IMR-90 (cell line): ENCODE measurements around the gene KRTCAP2. TPM values are rescaled to one million over a fixed set of nuclear protein-coding genes. Genes with fewer than 3 reads are reported as not detected.
A peak's percentile ranks its signal among the peaks of the same experiment; 100 is the strongest.

Experiments
- ATAC-seq: fragments of 200-7000 bp; cut with Tn5 transposase; 2 replicates; pipeline ENCODE4 v1.9.1; 2020; ENCODE audit warnings: low read depth, mild to moderate bottlenecking, moderate library complexity
- BruUV-seq: library from RNA; stranded (reverse); fragments of 400-500 nt; replicated peaks from 2 replicates; lab custom pipeline; 2021; lab: Mats Ljungman, UMichigan
- CTCF ChIA-PET: fragments of 300-600 bp; formaldehyde crosslinking; extraction: SDS; loops from one replicate; lab custom pipeline; 2021; ENCODE audit warnings: antibody characterized with exemption; lab: Yijun Ruan, JAX
- POLR2A ChIA-PET: fragments of 300-600 bp; sonication (Branson Sonifier 250); formaldehyde crosslinking; loops from one replicate; lab custom pipeline; 2022; ENCODE audit warnings: antibody characterized with exemption; ENCODE audit not compliant: unreplicated experiment; lab: Charles Lee
- DNase-seq: peaks from one replicate; pipeline ENCODE4 v3.0.0; 2013
- H2AFZ ChIP-seq: replicated peaks from 2 replicates; pipeline ENCODE3; 2013; ENCODE audit warnings: low read length, mild to moderate bottlenecking; ENCODE audit not compliant: poor library complexity
- H2AK5ac ChIP-seq: 2 replicates; pipeline ENCODE4 v1.6.1; 2013; ENCODE audit warnings: low read depth, low read length, inconsistent platforms
- H2AK9ac ChIP-seq: replicated peaks from 2 replicates; pipeline ENCODE3; 2013; ENCODE audit warnings: mild to moderate bottlenecking, low read depth, low read length, moderate library complexity; ENCODE audit not compliant: poor library complexity
- H2BK120ac ChIP-seq: 2 replicates; pipeline ENCODE4 v1.6.1; 2013; ENCODE audit warnings: low read depth, low read length, inconsistent platforms
- H2BK15ac ChIP-seq: 3 replicates; pipeline ENCODE4 v1.6.1; 2013; ENCODE audit warnings: low read depth, low read length, inconsistent platforms
- H2BK20ac ChIP-seq: 2 replicates; pipeline ENCODE4 v1.6.1; 2013; ENCODE audit warnings: low read depth, mild to moderate bottlenecking, inconsistent platforms, low read length, moderate library complexity
- H2BK5ac ChIP-seq: 2 replicates; pipeline ENCODE4 v1.6.1; 2013; ENCODE audit warnings: mild to moderate bottlenecking, low read depth, low read length, inconsistent platforms; ENCODE audit not compliant: poor library complexity, severe bottlenecking
- H3K14ac ChIP-seq: replicated peaks from 2 replicates; pipeline ENCODE4 v1.6.1; 2013; ENCODE audit warnings: low read depth, low read length, inconsistent platforms
- H3K18ac ChIP-seq: 2 replicates; pipeline ENCODE4 v1.6.1; 2013; ENCODE audit warnings: low read depth, low read length, control low read depth
- H3K23ac ChIP-seq: 2 replicates; pipeline ENCODE4 v1.6.1; 2013; ENCODE audit warnings: low read depth, low read length, inconsistent platforms
- H3K27ac ChIP-seq: 2 replicates; pipeline ENCODE4 v1.5.1; 2013; ENCODE audit warnings: mild to moderate bottlenecking, control low read depth, low read length; ENCODE audit not compliant: insufficient read depth
- H3K27me3 ChIP-seq: 2 replicates; pipeline ENCODE4 v1.6.1; 2013; ENCODE audit warnings: low read length; ENCODE audit not compliant: control insufficient read depth, insufficient read depth
- H3K36me3 ChIP-seq: 2 replicates; pipeline ENCODE4 v1.6.1; 2013; ENCODE audit warnings: low read length, mixed read lengths; ENCODE audit not compliant: control insufficient read depth, insufficient read depth
- H3K4ac ChIP-seq: 2 replicates; pipeline ENCODE4 v1.6.1; 2013; ENCODE audit warnings: low read depth, low read length, inconsistent platforms
- H3K4me1 ChIP-seq: 2 replicates; pipeline ENCODE4 v1.6.1; 2013; ENCODE audit warnings: low read length, mixed read lengths; ENCODE audit not compliant: control insufficient read depth, insufficient read depth
- H3K4me2 ChIP-seq: 2 replicates; pipeline ENCODE4 v1.6.1; 2013; ENCODE audit warnings: low read depth, mild to moderate bottlenecking, control low read depth, low read length, moderate library complexity
- H3K4me3 ChIP-seq: 2 replicates; pipeline ENCODE4 v1.5.1; 2013; ENCODE audit warnings: low read depth, mild to moderate bottlenecking, control low read depth, low read length, moderate library complexity; ENCODE audit not compliant: insufficient read depth
- H3K56ac ChIP-seq: 2 replicates; pipeline ENCODE4 v1.6.1; 2013; ENCODE audit warnings: low read length, inconsistent platforms; ENCODE audit not compliant: insufficient read depth; ENCODE audit errors: extremely low read depth
- H3K79me1 ChIP-seq, 2 experiments: 2 replicates each; pipeline ENCODE4 v1.6.1; 2013; ENCODE audit warnings: low read length in 2 of 2, inconsistent platforms in 1 of 2, low read depth in 1 of 2
- H3K9ac ChIP-seq: 2 replicates; pipeline ENCODE4 v1.6.1; 2013; ENCODE audit warnings: low read depth, low read length, control low read depth
- H3K9me1 ChIP-seq: 2 replicates; pipeline ENCODE4 v1.6.1; 2013; ENCODE audit warnings: low read length, inconsistent platforms; ENCODE audit not compliant: insufficient read depth
- H3K9me3 ChIP-seq: 2 replicates; pipeline ENCODE4 v1.6.1; 2013; ENCODE audit warnings: low read length; ENCODE audit not compliant: control insufficient read depth, insufficient read depth
- H4K20me1 ChIP-seq: 2 replicates; pipeline ENCODE4 v1.6.1; 2013; ENCODE audit warnings: low read length, inconsistent platforms; ENCODE audit not compliant: insufficient read depth
- H4K5ac ChIP-seq: 2 replicates; pipeline ENCODE4 v1.6.1; 2013; ENCODE audit warnings: mild to moderate bottlenecking, low read depth, low read length, control low read depth
- H4K8ac ChIP-seq, 2 experiments: 2 replicates each; pipeline ENCODE4 v1.6.1; 2013; ENCODE audit warnings: low read depth in 2 of 2, low read length in 2 of 2, control low read depth in 1 of 2, inconsistent platforms in 1 of 2
- H4K91ac ChIP-seq: 2 replicates; pipeline ENCODE4 v1.6.1; 2013; ENCODE audit warnings: low read depth, low read length, inconsistent platforms; ENCODE audit not compliant: insufficient read depth
- BHLHE40 ChIP-seq: fragments of 150-350 bp; IDR thresholded peaks from 2 replicates; pipeline ENCODE4 v1.6.1; 2016; ENCODE audit warnings: mild to moderate bottlenecking, low read depth, low read length
- CEBPB ChIP-seq: IDR thresholded peaks from 2 replicates; pipeline ENCODE4 v1.6.1; 2012; ENCODE audit warnings: low read depth, low read length, improper control_type of control experiment
- CHD1 ChIP-seq: IDR thresholded peaks from 2 replicates; pipeline ENCODE4 v1.6.1; 2012; ENCODE audit warnings: low read depth, low read length, improper control_type of control experiment
- FOS ChIP-seq: fragments of 150-350 bp; IDR thresholded peaks from 2 replicates; pipeline ENCODE4 v1.6.1; 2016; ENCODE audit warnings: low read depth, low read length
- MAZ ChIP-seq: IDR thresholded peaks from 2 replicates; pipeline ENCODE4 v1.6.1; 2012; ENCODE audit warnings: low read depth, mild to moderate bottlenecking, low read length, improper control_type of control experiment, moderate library complexity, borderline replicate concordance
- MXI1 ChIP-seq: IDR thresholded peaks from 2 replicates; pipeline ENCODE4 v1.6.1; 2012; ENCODE audit warnings: low read depth, mild to moderate bottlenecking, low read length, moderate library complexity, borderline replicate concordance
- NFE2L2 ChIP-seq: fragments of 150-350 bp; IDR thresholded peaks from 2 replicates; pipeline ENCODE4 v1.6.1; 2016; ENCODE audit warnings: low read depth, mild to moderate bottlenecking, low read length
- POLR2A ChIP-seq: IDR thresholded peaks from 2 replicates; pipeline ENCODE4 v1.6.1; 2012; ENCODE audit warnings: mild to moderate bottlenecking, low read depth, low read length
- RAD21 ChIP-seq: IDR thresholded peaks from 2 replicates; pipeline ENCODE4 v1.6.1; 2012; ENCODE audit warnings: low read length, improper control_type of control experiment
- RCOR1 ChIP-seq: IDR thresholded peaks from 2 replicates; pipeline ENCODE4 v1.6.1; 2012; ENCODE audit warnings: mild to moderate bottlenecking, low read length, improper control_type of control experiment; ENCODE audit not compliant: insufficient replicate concordance
- RFX5 ChIP-seq: IDR thresholded peaks from 2 replicates; pipeline ENCODE4 v1.8.0; 2012; ENCODE audit warnings: low read depth, mild to moderate bottlenecking, low read length, moderate library complexity
- SMC3 ChIP-seq: fragments of 150-350 bp; IDR thresholded peaks from 2 replicates; pipeline ENCODE4 v1.6.1; 2016; ENCODE audit warnings: low read depth, mild to moderate bottlenecking, antibody characterized with exemption, low read length, moderate library complexity
- WGBS, 2 experiments: methylation state at CpG; one replicate each; pipeline versions ENCODE4 v1.1.5 to v1.1.7; 2013; ENCODE audit warnings: missing lambda C conversion rate in 2 of 2; ENCODE audit not compliant: insufficient read length in 1 of 2; ENCODE audit errors: extremely low coverage in 2 of 2; 5-methylcytosine and 5-hydroxymethylcytosine counted together
- dilution Hi-C: fragments of 300-500 bp; cut with HindIII; formaldehyde crosslinking; loops from one replicate; pipeline ENCODE4 v1.14.3; 2018; ENCODE audit warnings: low sequenced_read_pairs; ENCODE audit not compliant: unreplicated experiment
- in situ Hi-C: fragments of 300-500 bp; cut with MboI; formaldehyde crosslinking; loops from 3 replicates; pipeline ENCODE4 v1.14.3; 2019; ENCODE audit warnings: low sequenced_read_pairs, inconsistent platforms, mixed read lengths
- intact Hi-C: fragments of 100-400 bp; cut with micrococcal nuclease; formaldehyde crosslinking; loops from 2 replicates; pipeline ENCODE4 v1.10.0; 2022
- polyA plus RNA-seq, 3 experiments: library from polyadenylated mRNA; depleted of rRNA; stranded (reverse); fragments of >200 nt; gene quantifications; 2 replicates each; pipeline ENCODE4 v1.2.3, GENCODE V29; 2012; ENCODE audit warnings: low replicate concordance in 1 of 3
- total RNA-seq: library from RNA; depleted of rRNA; stranded (reverse); fragments of >200 nt; gene quantifications from 2 replicates; pipeline ENCODE4 v1.2.3, GENCODE V29; 2012
- TF ChIP-seq, protein P1 (sequence below): fragments of 150-350 bp; IDR thresholded peaks from 2 replicates; pipeline ENCODE4 v1.6.1; 2016; ENCODE audit warnings: low read depth, mild to moderate bottlenecking, low read length, moderate library complexity, borderline replicate concordance
- TF ChIP-seq, protein P2 (sequence below): fragments of 150-350 bp; IDR thresholded peaks from 2 replicates; pipeline ENCODE4 v1.6.1; 2017; ENCODE audit warnings: mild to moderate bottlenecking, antibody characterized with exemption, low read length, low read depth
- TF ChIP-seq, protein P3 (sequence below): conservative IDR thresholded peaks from 2 replicates; pipeline ENCODE4 v1.5.1; 2012; ENCODE audit warnings: mild to moderate bottlenecking, low read depth, low read length, improper control_type of control experiment

KRTCAP2 gene
- total and polyA plus RNA-seq, 2 of the 4 experiments (the other 2 are of a cell fraction): 76.7 to 232 TPM

DNA sequence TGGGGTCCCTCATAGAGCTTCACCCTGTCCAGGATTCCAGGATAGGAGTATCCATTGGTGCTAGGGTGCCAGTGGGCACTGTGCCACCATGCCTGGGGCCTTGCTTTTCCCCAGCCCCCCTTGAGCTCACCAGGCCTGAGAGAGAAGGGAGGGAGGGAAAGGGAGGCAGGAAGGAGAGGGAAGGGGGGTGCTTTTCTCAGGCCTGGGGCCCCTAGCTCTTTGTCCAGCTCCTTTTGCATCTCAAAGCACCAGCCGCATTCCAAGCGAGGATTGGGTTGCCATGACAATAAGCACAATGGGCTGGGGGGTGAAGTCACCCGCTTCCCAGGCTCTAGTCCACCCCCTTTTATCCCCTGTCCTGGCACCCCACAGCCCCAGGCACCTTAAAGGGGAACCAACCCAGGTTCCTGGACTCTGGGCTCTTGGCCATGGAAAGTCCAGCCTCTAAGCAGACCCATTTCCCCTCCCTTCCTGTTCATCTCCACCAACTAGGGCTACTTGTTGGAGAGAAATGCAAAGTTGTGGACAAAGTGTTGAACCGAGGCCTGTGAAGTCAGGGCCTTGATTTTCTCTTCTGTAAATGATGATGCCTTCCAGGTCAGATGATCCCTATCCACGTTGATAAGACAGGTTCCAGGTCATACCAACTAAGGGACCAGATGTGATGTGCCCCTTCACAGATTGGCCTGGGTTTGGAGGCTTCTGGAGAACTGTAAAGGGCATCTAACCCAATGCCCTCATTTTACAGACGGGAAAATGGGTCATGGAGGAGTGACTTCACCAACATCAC is 23.2 kb upstream of the KRTCAP2 start:
- no peak overlapping the region for H3K4me3 ChIP-seq
- H4K20me1 ChIP-seq: no peaks in the 10 kb centered on the region
- H2BK15ac ChIP-seq: no peak overlapping the region
- H3K9me1 ChIP-seq: peaks cover 19% of the 10 kb centered on the region
- BruUV-seq: no TSS peak
- ChIA-PET CTCF (no interaction called here), POLR2A (no interaction called here)
- peaks cover 24% of the 10 kb centered on the region for H3K36me3 ChIP-seq
- intact Hi-C loops: no loop called here
- H2AK9ac ChIP-seq: peak overlapping the region; percentile 93
- no peak overlapping the region for H2BK20ac ChIP-seq
- in situ Hi-C loops: no loop called here
- dilution Hi-C loops: no loop called here
- no peak overlapping the region for H4K5ac ChIP-seq
- no peaks in the 10 kb centered on the region for H3K9me3 ChIP-seq
- H4K8ac ChIP-seq: no peak overlapping the region
- DNase-seq: no peak
- H3K79me1 ChIP-seq: peaks cover 13 to 30% of the 10 kb centered on the region in 2 experiments; a peak in 3 of 4 replicates
- no peak overlapping the region; the same call in 1 of the 2 replicates for H3K4ac ChIP-seq
- H3K9ac ChIP-seq: no peak overlapping the region
- no peak overlapping the region for H2AK5ac ChIP-seq
- ATAC-seq: no peak
- 100% methylated on average over 2 of the region's 6 CpGs; no CpG with 5 or more reads in 1 of the 2 experiments for WGBS, 2 experiments
- no peak overlapping the region for H3K56ac ChIP-seq
- H3K14ac ChIP-seq: no peak overlapping the region
- no peak overlapping the region for H2BK120ac ChIP-seq
- H3K4me1 ChIP-seq: peaks cover 17% of the 10 kb centered on the region
- H3K18ac ChIP-seq: no peak overlapping the region
- no peaks in the 10 kb centered on the region for H3K27me3 ChIP-seq
- no peak overlapping the region; the same call in 1 of the 2 replicates for H3K4me2 ChIP-seq
- H2AFZ ChIP-seq: no peak overlapping the region
- no peak overlapping the region for H3K27ac ChIP-seq
- no peak overlapping the region for H3K23ac ChIP-seq
- no peak overlapping the region for H2BK5ac ChIP-seq
- H4K91ac ChIP-seq: no peak overlapping the region
- TF ChIP-seq, protein P1, sequence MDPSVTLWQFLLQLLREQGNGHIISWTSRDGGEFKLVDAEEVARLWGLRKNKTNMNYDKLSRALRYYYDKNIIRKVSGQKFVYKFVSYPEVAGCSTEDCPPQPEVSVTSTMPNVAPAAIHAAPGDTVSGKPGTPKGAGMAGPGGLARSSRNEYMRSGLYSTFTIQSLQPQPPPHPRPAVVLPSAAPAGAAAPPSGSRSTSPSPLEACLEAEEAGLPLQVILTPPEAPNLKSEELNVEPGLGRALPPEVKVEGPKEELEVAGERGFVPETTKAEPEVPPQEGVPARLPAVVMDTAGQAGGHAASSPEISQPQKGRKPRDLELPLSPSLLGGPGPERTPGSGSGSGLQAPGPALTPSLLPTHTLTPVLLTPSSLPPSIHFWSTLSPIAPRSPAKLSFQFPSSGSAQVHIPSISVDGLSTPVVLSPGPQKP: no peak
- TF ChIP-seq RFX5 (no peak), BHLHE40 (no peak), SMC3 (no peak), CHD1 (no peak), CEBPB (no peak), NFE2L2 (no peak), FOS (no peak), RCOR1 (no peak), MXI1 (no peak), RAD21 (no peak), POLR2A (no peak), MAZ (no peak)
- TF ChIP-seq, protein P2, sequence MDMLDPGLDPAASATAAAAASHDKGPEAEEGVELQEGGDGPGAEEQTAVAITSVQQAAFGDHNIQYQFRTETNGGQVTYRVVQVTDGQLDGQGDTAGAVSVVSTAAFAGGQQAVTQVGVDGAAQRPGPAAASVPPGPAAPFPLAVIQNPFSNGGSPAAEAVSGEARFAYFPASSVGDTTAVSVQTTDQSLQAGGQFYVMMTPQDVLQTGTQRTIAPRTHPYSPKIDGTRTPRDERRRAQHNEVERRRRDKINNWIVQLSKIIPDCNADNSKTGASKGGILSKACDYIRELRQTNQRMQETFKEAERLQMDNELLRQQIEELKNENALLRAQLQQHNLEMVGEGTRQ: no peak
- TF ChIP-seq, protein P3, sequence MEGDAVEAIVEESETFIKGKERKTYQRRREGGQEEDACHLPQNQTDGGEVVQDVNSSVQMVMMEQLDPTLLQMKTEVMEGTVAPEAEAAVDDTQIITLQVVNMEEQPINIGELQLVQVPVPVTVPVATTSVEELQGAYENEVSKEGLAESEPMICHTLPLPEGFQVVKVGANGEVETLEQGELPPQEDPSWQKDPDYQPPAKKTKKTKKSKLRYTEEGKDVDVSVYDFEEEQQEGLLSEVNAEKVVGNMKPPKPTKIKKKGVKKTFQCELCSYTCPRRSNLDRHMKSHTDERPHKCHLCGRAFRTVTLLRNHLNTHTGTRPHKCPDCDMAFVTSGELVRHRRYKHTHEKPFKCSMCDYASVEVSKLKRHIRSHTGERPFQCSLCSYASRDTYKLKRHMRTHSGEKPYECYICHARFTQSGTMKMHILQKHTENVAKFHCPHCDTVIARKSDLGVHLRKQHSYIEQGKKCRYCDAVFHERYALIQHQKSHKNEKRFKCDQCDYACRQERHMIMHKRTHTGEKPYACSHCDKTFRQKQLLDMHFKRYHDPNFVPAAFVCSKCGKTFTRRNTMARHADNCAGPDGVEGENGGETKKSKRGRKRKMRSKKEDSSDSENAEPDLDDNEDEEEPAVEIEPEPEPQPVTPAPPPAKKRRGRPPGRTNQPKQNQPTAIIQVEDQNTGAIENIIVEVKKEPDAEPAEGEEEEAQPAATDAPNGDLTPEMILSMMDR: no peak
